OCI-LY7 (cell line): ENCODE data around the gene KIF1A.
"Not testable (repeated sequence)": the region's sequence is repeated elsewhere in the genome, so short reads cannot be mapped to it uniquely, and the experiment has no call there.

Experiments
- CTCF ChIP-seq: fragments of 200-600 bp; sonication (generic); conservative IDR thresholded peaks from 2 replicates; pipeline ENCODE4 v1.5.1; 2014; ENCODE audit warnings: mild to moderate bottlenecking, antibody characterized with exemption, low read length, moderate library complexity, mixed read lengths
- EZH2phosphoT487 ChIP-seq: fragments of 200-600 bp; sonication (generic); IDR thresholded peaks from 2 replicates; pipeline ENCODE4 v1.6.1; 2018; ENCODE audit warnings: low read depth, borderline replicate concordance, mild to moderate bottlenecking, mixed run types, antibody characterized with exemption, low read length, moderate library complexity, mixed read lengths

GRCh38 chr2:240700616-240701015 lies 119.4 kb downstream of the KIF1A start:
- TF ChIP-seq EZH2phosphoT487, CTCF: not testable (repeated sequence)
